ENCODE measurements around the gene NDC1.

Gene NDC1

DNA sequence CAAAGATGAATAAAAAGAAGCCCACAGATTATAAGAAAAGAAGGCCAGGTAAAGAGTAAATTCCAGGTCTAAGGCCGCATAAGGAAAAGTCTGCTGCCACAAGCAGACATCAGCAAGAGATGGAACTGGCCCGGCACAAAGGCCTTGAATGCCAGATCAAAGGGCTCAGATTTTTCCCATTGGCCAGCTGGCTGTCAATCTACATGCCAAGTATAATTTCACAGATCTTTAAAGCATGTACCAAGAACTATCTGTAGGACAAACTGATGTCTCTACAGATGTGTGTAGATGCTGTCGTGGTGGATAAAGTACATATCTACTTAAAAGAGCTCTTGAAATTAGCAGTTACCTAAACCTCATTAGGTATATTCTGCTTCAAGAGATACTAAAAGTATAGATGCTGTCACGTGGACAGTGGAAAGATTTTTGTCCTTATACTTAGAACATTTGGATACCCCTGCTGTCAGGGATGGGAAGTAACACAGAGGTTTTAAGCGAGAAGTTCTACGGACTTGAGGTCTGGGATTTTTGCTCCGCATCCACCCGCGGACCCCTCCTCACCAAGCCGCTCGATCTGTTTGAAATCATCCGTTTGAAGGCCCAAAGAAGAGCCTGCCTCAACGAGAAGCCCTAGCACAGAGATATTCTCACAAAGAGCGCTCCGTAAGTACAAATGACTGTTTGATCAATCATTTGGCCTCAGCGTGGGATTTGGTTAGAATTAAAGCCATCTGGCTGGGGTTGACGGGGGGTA, 109.2 kb downstream of the NDC1 start:
- peaks cover 1 to 7% of the 10 kb centered on the region in 2 donors for H3K27me3 ChIP-seq (ENCODE audit: control insufficient read depth in 1 of 2, insufficient read depth in 2 of 2, low read length in 2 of 2)
- H3K27ac ChIP-seq (ENCODE audit: low read depth, low read length), result no peak overlapping the region
- H3K9me3 ChIP-seq (ENCODE audit: control insufficient read depth in 1 of 2, low read length in 2 of 2), result no peaks in the 10 kb centered on the region
- peaks cover 0 to 5% of the 10 kb centered on the region in 2 donors for H3K4me1 ChIP-seq (ENCODE audit: control insufficient read depth in 1 of 2, insufficient read depth in 2 of 2, low read length in 2 of 2)
- H3K36me3 ChIP-seq (ENCODE audit: control insufficient read depth in 1 of 2, insufficient read depth in 2 of 2, low read length in 2 of 2), result no peaks in the 10 kb centered on the region
- no peak overlapping the region for H3K9ac ChIP-seq (ENCODE audit: low read depth in 1 of 2, low read length in 2 of 2)
- H3K4me3 ChIP-seq (ENCODE audit: low read depth in 1 of 2, low read length in 2 of 2), result no peak overlapping the region

DNA sequence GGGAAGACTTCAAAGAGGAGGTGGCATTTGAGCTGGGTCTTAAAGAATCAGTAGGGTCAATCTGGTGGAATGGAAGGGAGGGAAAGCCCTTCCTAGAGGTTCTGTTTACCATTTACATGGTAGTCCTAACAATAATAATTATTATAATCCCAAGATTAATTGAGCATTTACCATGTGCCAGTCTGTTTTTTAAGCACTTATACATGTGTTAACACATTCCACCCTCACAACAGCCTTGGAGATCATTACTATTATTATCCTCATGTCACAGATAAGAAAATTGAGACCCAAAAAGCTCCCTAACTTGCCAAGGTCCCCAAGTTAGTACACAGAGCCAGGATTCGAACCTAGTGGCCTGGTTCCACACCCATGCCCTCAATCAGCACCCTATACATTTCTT, 109.9 kb downstream of the NDC1 start:
- Histone ChIP-seq H3K27me3 (ENCODE audit: control insufficient read depth in 1 of 2, insufficient read depth in 2 of 2, low read length in 2 of 2) (peaks cover 4 to 7% of the 10 kb centered on the region in 2 donors), H3K9me3 (ENCODE audit: control insufficient read depth in 1 of 2, low read length in 2 of 2) (no peaks in the 10 kb centered on the region), H3K4me1 (ENCODE audit: control insufficient read depth in 1 of 2, insufficient read depth in 2 of 2, low read length in 2 of 2) (peaks cover 0 to 5% of the 10 kb centered on the region in 2 donors), H3K27ac (ENCODE audit: low read depth, low read length) (no peak overlapping the region), H3K9ac (ENCODE audit: low read depth in 1 of 2, low read length in 2 of 2) (no peak overlapping the region), H3K36me3 (ENCODE audit: control insufficient read depth in 1 of 2, insufficient read depth in 2 of 2, low read length in 2 of 2) (no peaks in the 10 kb centered on the region), H3K4me3 (ENCODE audit: low read depth in 1 of 2, low read length in 2 of 2) (no peak overlapping the region)

DNA sequence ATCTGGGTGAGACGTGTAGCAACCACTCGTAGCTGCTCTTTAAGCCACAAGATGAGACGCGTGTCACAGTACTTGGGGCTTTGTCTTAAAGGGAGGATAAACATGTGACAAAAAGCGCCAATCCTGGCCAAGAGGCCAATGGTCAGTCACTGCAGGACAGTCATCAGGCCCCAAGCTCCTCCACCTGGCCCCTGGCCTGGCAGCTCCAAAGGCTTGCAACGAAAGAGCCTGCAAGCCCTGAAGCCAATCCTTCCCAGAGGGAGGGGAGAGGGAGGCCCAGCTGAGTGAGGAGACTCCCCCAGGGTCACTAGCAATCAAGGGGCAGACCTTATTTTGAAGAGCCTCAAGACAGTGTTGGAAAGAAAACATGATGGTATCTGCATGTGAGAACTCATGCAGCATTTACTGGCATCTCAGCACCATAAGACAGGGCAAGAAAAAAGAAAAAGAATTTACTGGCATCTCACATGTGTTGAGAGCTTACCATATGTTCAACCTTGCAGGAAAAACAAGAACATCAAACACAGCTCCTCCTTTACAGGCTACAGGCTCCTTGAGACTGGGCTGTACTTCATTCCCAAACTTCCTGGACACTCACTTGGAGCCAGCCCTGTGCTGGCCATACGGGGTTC, 110.5 kb downstream of the NDC1 start:
- peaks cover 4 to 7% of the 10 kb centered on the region in 2 donors for H3K27me3 ChIP-seq (ENCODE audit: control insufficient read depth in 1 of 2, insufficient read depth in 2 of 2, low read length in 2 of 2)
- H3K27ac ChIP-seq (ENCODE audit: low read depth, low read length), result no peak overlapping the region
- no peak overlapping the region for H3K4me3 ChIP-seq (ENCODE audit: low read depth in 1 of 2, low read length in 2 of 2)
- H3K9me3 ChIP-seq (ENCODE audit: control insufficient read depth in 1 of 2, low read length in 2 of 2), result no peaks in the 10 kb centered on the region
- H3K9ac ChIP-seq (ENCODE audit: low read depth in 1 of 2, low read length in 2 of 2), result no peak overlapping the region
- no peaks in the 10 kb centered on the region for H3K36me3 ChIP-seq (ENCODE audit: control insufficient read depth in 1 of 2, insufficient read depth in 2 of 2, low read length in 2 of 2)
- peaks cover 0 to 5% of the 10 kb centered on the region in 2 donors for H3K4me1 ChIP-seq (ENCODE audit: control insufficient read depth in 1 of 2, insufficient read depth in 2 of 2, low read length in 2 of 2)

DNA sequence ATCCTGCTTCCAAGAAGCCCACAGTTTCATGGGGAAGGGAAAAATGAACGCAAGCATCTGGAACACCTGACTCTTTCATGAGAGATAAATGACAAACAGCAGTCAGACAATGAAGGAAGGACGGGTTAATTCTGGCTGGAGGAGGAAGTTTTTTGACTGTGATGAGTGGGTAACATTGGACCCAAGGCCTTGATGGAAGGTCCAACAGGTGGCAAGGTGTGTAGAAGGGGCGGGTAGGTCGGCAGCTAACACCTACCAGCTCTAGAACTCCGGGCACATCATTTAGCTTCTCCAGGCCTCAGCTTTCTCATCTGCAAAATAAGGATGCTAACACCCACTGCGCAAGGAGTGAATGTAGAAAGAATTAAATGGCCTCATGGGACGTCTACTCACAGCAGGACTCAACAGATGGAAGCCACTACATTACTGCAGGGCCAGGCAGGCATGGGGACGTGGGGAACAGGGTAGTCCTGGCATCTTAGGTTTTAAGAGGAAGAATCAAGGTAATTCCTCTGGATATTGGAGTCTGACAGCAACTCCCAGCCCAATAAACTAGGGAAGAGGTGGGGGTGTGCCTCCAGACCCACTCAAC, 112.0 kb downstream of the NDC1 start:
- H3K27me3 ChIP-seq (ENCODE audit: control insufficient read depth in 1 of 2, insufficient read depth in 2 of 2, low read length in 2 of 2), result peaks cover under 1 to 4% of the 10 kb centered on the region in 2 donors
- no peak overlapping the region for H3K27ac ChIP-seq (ENCODE audit: low read depth, low read length)
- no peaks in the 10 kb centered on the region for H3K36me3 ChIP-seq (ENCODE audit: control insufficient read depth in 1 of 2, insufficient read depth in 2 of 2, low read length in 2 of 2)
- no peak overlapping the region for H3K4me3 ChIP-seq (ENCODE audit: low read depth in 1 of 2, low read length in 2 of 2)
- H3K9ac ChIP-seq (ENCODE audit: low read depth in 1 of 2, low read length in 2 of 2), result no peak overlapping the region
- no peaks in the 10 kb centered on the region for H3K4me1 ChIP-seq (ENCODE audit: control insufficient read depth in 1 of 2, insufficient read depth in 2 of 2, low read length in 2 of 2)
- H3K9me3 ChIP-seq (ENCODE audit: control insufficient read depth in 1 of 2, low read length in 2 of 2), result no peaks in the 10 kb centered on the region

DNA sequence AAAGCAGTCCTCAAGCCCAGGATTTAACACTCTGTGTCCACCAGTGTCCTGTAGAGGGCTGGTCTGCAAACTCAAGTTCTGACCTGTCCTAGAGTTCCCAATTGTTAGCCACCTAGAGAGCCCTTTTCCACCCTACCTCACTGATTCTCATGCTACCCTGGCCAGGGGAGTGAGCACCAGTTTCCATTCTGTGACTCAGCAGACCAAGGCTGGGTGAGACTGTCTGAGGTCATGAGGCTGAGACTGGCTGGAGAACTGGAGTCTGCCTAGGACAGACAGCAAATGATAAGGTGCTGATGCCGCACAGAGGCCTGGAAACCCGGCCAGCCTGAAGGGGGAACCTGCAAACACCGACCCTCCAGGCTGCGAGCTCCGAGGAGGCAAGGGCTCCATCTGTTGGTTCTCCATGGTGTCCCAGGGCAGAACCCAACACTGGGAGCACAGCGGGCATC, 112.8 kb downstream of the NDC1 start:
- Histone ChIP-seq H3K4me3 (ENCODE audit: low read depth in 1 of 2, low read length in 2 of 2) (no peak overlapping the region), H3K27me3 (ENCODE audit: control insufficient read depth in 1 of 2, insufficient read depth in 2 of 2, low read length in 2 of 2) (peaks cover 0 to 4% of the 10 kb centered on the region in 2 donors), H3K9me3 (ENCODE audit: control insufficient read depth in 1 of 2, low read length in 2 of 2) (no peaks in the 10 kb centered on the region), H3K9ac (ENCODE audit: low read depth in 1 of 2, low read length in 2 of 2) (no peak overlapping the region), H3K4me1 (ENCODE audit: control insufficient read depth in 1 of 2, insufficient read depth in 2 of 2, low read length in 2 of 2) (no peaks in the 10 kb centered on the region), H3K27ac (ENCODE audit: low read depth, low read length) (no peak overlapping the region), H3K36me3 (ENCODE audit: control insufficient read depth in 1 of 2, insufficient read depth in 2 of 2, low read length in 2 of 2) (no peaks in the 10 kb centered on the region)

DNA sequence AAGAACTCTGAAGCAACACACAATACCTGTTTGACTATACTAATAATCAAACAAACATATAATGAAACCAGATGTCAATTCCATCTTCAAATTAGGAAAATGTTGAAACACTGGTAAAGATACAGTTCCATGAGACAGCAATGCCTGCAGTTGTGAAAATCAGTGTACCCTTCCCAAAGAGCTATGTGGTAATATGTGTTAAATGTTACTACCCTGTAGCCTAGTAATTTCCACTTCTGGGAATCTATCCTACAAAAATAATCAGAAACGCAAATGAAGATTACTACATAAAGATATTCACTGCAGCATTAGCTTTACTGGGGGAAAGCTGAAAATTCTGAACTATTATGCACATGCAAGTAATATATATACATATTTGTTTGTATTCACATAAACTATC, 116.1 kb downstream of the NDC1 start:
- Histone ChIP-seq H3K9ac (ENCODE audit: low read depth in 1 of 2, low read length in 2 of 2) (no peak overlapping the region), H3K27me3 (ENCODE audit: control insufficient read depth in 1 of 2, insufficient read depth in 2 of 2, low read length in 2 of 2) (peaks cover 3 to 4% of the 10 kb centered on the region in 2 donors), H3K36me3 (ENCODE audit: control insufficient read depth in 1 of 2, insufficient read depth in 2 of 2, low read length in 2 of 2) (no peaks in the 10 kb centered on the region), H3K4me3 (ENCODE audit: low read depth in 1 of 2, low read length in 2 of 2) (no peak overlapping the region), H3K27ac (ENCODE audit: low read depth, low read length) (no peak overlapping the region), H3K4me1 (ENCODE audit: control insufficient read depth in 1 of 2, insufficient read depth in 2 of 2, low read length in 2 of 2) (no peaks in the 10 kb centered on the region), H3K9me3 (ENCODE audit: control insufficient read depth in 1 of 2, low read length in 2 of 2) (no peaks in the 10 kb centered on the region)

DNA sequence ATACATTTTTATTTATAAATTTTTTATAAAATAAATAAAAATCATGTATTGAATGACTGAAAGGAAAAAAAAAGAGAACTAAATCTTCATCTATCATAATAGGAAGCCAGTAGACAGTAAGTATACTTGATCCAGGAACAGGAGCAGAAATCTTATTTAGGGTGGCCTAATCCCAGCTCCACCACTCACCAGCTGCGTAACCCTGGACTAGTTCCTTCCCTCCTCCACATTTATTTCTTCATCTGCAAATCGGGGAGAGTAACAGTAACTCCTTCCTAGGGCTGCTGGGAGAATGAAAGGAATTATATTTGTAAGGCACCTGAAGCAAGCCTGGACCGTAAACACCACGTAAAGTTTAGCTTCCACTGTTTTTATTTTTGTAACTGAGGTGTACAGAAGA, 117.0 kb downstream of the NDC1 start:
- Histone ChIP-seq H3K9ac (ENCODE audit: low read depth in 1 of 2, low read length in 2 of 2) (no peak overlapping the region), H3K9me3 (ENCODE audit: control insufficient read depth in 1 of 2, low read length in 2 of 2) (no peaks in the 10 kb centered on the region), H3K4me3 (ENCODE audit: low read depth in 1 of 2, low read length in 2 of 2) (no peak overlapping the region), H3K27me3 (ENCODE audit: control insufficient read depth in 1 of 2, insufficient read depth in 2 of 2, low read length in 2 of 2) (peaks cover 3 to 4% of the 10 kb centered on the region in 2 donors), H3K27ac (ENCODE audit: low read depth, low read length) (no peak overlapping the region), H3K4me1 (ENCODE audit: control insufficient read depth in 1 of 2, insufficient read depth in 2 of 2, low read length in 2 of 2) (no peaks in the 10 kb centered on the region), H3K36me3 (ENCODE audit: control insufficient read depth in 1 of 2, insufficient read depth in 2 of 2, low read length in 2 of 2) (no peaks in the 10 kb centered on the region)

DNA sequence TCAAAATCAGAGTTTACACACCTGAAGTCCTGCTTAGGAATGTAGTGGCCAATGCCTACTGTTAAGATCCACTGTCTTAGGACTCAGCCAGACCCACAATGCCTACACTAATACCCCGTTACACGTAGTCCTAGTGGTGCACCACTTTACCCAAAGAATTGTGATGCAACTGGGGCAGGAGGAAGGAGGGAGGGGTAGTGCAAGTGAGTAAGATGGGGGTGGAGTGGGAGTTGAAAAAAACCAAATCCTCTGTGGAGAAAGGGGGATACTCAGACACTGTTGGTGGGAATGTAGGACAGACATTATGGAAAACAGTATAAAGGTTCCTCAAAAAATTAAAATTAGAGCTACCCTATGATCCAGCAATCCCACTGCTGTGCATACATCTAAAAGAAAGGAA, 118.6 kb downstream of the NDC1 start:
- H3K4me1 ChIP-seq (ENCODE audit: control insufficient read depth in 1 of 2, insufficient read depth in 2 of 2, low read length in 2 of 2), result no peaks in the 10 kb centered on the region
- peaks cover 3 to 4% of the 10 kb centered on the region in 2 donors for H3K27me3 ChIP-seq (ENCODE audit: control insufficient read depth in 1 of 2, insufficient read depth in 2 of 2, low read length in 2 of 2)
- H3K27ac ChIP-seq (ENCODE audit: low read depth, low read length), result no peak overlapping the region
- no peak overlapping the region for H3K9ac ChIP-seq (ENCODE audit: low read depth in 1 of 2, low read length in 2 of 2)
- no peak overlapping the region for H3K4me3 ChIP-seq (ENCODE audit: low read depth in 1 of 2, low read length in 2 of 2)
- no peaks in the 10 kb centered on the region for H3K36me3 ChIP-seq (ENCODE audit: control insufficient read depth in 1 of 2, insufficient read depth in 2 of 2, low read length in 2 of 2)
- H3K9me3 ChIP-seq (ENCODE audit: control insufficient read depth in 1 of 2, low read length in 2 of 2), result no peaks in the 10 kb centered on the region

DNA sequence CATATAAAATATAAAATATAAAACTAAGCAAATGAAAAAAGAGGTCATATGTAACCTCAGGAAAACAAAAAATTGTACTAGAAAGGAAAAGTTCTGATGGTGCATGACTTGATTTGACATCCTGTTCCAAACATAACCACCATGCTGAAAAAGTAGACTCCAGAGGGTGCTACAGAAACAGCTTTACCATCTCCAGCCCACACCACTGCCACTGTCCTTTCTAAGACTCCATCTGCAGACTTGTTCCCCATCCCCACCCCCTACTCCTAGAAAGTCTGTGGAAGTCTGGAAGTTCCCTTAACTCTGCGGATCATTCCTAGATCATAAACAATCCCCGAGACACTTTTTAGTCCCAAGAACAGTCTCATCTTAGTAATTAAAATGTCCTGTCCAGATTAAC, 119.7 kb downstream of the NDC1 start:
- Histone ChIP-seq H3K9ac (ENCODE audit: low read depth in 1 of 2, low read length in 2 of 2) (no peak overlapping the region), H3K27me3 (ENCODE audit: control insufficient read depth in 1 of 2, insufficient read depth in 2 of 2, low read length in 2 of 2) (peaks cover 0 to 3% of the 10 kb centered on the region in 2 donors), H3K4me3 (ENCODE audit: low read depth in 1 of 2, low read length in 2 of 2) (no peak overlapping the region), H3K36me3 (ENCODE audit: control insufficient read depth in 1 of 2, insufficient read depth in 2 of 2, low read length in 2 of 2) (no peaks in the 10 kb centered on the region), H3K4me1 (ENCODE audit: control insufficient read depth in 1 of 2, insufficient read depth in 2 of 2, low read length in 2 of 2) (no peaks in the 10 kb centered on the region), H3K27ac (ENCODE audit: low read depth, low read length) (no peak overlapping the region), H3K9me3 (ENCODE audit: control insufficient read depth in 1 of 2, low read length in 2 of 2) (no peaks in the 10 kb centered on the region)

DNA sequence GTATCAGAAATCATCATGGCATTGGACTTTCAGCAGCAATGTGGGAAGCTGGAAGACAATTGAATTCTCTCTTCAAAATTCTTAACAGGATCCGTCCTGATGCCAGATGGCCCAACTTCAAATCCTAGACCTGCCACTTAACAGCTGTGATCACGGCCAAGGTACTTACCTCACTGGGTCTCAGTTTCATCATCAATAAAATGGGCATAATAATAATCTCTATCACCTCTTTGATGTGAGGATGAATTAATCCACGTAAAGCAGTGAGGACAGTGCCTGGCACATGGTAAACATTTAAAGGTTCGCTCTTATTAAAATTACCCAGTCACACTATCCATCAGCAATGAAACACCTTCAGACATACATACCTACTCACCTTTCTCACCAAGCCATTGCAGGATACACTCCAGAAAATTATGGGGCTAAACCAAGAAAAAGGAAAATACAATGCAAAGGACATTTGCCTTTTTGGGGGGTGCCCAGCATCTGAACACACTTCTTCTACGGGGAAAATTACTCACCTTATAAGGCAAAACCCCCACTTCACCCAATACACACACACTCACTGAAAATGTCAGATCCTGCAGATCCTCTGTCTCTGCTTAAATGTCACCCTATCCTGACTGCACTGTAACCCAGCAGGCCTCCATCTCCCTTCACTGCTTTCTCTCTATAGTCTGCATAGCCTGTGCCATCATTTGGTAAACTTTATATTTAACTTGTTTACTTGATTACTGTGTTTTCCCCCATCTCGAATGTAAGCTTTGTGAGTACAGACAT, 120.9 kb downstream of the NDC1 start:
- H3K27me3 ChIP-seq (ENCODE audit: control insufficient read depth in 1 of 2, insufficient read depth in 2 of 2, low read length in 2 of 2), result peaks cover 0 to 3% of the 10 kb centered on the region in 2 donors
- H3K4me3 ChIP-seq (ENCODE audit: low read depth in 1 of 2, low read length in 2 of 2), result no peak overlapping the region
- no peak overlapping the region for H3K27ac ChIP-seq (ENCODE audit: low read depth, low read length)
- no peaks in the 10 kb centered on the region for H3K9me3 ChIP-seq (ENCODE audit: control insufficient read depth in 1 of 2, low read length in 2 of 2)
- no peaks in the 10 kb centered on the region for H3K36me3 ChIP-seq (ENCODE audit: control insufficient read depth in 1 of 2, insufficient read depth in 2 of 2, low read length in 2 of 2)
- no peaks in the 10 kb centered on the region for H3K4me1 ChIP-seq (ENCODE audit: control insufficient read depth in 1 of 2, insufficient read depth in 2 of 2, low read length in 2 of 2)
- no peak overlapping the region for H3K9ac ChIP-seq (ENCODE audit: low read depth in 1 of 2, low read length in 2 of 2)

Data from duodenal mucosa (tissue), 2 donors.